Stimulated activated CD4-positive, alpha-beta T cell treated with anti-CD3 and anti-CD28 coated beads, Interleukin-15, amount 100 ng/mL, for 24 hours (primary cell): ENCODE results near the gene ZBTB4.

Experiments used
- DNase-seq: peaks from one replicate; pipeline ENCODE4 v3.0.0-alpha.2; 2020

ZBTB4 gene

DNA sequence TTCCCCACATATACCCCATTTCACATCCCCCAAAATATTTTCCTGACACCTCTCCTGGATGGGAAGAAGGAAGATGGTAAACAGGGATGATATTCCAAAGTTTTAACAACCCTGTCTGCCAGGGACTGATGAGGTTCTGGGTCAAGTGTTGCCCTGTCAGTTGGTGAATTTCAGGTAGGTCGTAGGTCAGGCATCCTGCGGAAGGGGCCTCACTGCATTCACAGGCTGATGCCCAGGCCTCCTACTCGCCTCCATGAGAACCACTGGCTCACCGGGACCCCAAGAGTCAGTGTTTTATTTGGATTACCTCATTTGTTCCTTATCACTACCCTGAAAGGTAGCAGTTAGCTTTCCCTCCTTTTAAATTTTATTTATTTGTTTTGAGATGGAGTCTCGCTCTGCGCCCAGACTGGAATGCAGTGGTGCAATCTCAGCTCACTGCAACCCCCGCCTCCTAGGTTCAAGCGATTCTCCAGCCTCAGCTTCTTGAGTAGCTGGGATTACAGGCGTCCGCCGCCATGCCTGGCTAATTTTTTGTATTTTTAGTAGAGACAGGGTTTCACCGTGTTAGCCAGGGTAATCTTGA is 10.5 kb downstream of the ZBTB4 start:
- no peak for DNase-seq

DNA sequence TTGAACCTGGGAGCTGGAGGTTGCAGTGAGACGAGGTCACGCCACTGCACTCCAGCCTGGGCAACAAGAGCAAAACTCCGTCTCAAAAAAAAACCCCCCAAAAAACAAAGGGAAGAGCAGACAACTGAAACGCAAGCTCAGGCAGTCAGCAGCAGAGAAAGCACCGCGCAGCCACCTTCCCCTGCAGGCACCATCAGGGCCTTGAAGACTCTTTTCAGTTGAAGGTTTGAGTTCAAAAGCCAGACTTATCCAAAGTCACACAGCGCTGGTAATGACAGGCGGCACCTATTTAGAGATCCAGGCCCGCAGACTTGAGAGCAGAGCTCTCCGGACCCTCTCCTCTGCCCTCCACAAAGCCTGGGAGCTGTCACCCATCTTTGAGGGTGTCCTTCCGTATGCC is 11.1 kb downstream of the ZBTB4 start:
- no peak for DNase-seq

DNA sequence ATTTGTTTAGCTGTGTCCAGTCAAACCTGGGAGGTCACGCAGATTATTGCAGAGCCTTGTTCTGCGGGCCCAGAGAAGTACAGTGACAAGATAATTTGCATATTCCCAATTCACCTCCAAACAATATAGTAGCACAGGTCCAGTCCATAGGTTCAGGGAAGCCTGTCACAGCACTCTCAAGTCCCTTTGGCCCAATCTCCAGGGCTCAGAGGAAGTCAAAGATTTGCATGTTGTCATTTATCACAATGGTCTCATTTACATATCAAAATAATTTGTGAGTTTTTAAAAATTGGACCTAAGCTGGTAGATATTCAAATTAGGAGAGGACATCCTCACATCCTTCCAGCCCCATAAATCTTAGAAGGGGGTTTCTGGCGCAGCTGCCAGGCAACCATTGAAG is 11.9 kb downstream of the ZBTB4 start:
- no peak for DNase-seq

DNA sequence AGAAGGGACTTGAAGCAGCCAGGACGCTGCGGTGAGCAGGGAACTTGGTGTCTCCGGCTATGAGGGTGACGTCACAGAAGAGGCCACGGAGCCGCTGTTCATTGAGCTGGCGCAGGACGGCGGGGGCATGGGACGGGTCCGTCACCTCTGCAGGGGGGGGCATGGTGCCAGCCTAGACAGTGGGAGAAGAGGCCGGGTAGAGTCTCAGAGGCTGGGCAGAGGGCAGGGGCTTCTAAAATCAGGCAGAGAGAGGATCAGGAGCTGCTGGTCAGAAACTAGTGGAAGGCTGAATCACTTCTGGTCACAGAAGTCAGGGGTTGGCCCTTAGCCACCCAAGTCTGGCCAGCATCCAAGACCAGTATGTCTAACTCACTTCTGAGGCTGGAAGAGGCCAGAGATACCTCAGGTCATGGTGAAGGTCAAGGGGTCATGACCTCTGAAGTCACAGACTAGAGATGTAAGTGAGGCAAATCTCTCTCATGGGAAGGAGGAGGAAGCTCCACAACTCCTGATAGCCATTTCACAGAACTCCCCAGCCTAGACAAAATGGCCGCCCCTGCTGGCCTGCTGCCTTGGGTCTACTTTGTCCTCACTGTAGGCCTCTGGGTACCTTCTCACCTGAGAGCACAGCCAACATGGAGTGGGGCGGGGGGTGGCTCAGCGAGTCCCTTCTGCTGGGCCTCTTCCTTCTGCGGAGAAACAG is 12.6 kb downstream of the ZBTB4 start:
- DNase-seq: no peak

DNA sequence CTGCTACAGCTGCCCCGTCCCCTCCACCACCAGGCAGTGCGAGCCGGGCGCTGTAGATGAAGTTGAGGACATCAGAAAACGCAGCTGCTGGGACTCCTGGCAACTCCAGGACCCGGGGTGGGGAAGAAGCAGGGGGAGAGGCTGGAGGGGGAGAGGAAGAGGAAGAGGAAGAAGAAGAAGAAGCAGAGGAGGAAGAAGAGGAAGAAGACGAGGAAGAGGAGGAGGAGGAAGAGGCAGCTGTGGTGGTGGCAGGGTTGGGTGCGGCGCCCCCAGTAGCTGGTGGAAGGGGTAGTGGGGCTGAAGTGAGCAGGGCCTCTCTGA is 13.2 kb downstream of the ZBTB4 start:
- DNase-seq: no peak

DNA sequence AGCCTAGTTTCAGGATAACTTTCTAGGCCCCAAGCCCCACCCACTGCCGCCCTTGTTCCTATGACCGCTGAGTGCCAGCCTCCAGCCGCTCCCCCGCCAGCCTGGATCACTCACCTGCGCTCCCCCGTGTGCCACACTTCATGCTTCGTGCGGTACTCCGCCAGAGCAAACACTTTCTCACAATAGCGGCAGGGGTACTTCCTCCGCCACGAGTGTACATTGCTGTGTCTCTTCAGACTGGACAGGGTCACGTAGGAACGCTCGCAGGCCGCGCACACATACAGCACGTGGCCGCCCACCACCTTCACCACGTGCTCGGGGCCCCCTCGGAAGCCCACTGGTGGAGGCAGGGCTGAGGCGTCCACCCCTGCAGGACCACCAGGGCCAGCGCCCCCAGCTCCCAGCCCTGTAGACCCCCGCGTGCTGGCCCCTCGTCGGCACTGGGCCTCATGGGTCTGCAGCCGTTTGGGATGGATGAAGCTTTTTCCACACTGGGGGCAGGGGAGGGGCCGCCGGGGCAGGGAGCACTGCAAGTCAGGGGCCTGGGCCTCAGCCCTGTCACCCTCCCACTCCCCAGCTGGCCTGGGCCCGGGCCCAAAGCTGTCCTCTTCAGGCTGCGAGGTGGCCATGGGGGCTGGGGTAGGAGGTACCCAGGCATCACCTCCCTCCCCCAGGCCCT is 13.7 kb downstream of the ZBTB4 start:
- no peak for DNase-seq

DNA sequence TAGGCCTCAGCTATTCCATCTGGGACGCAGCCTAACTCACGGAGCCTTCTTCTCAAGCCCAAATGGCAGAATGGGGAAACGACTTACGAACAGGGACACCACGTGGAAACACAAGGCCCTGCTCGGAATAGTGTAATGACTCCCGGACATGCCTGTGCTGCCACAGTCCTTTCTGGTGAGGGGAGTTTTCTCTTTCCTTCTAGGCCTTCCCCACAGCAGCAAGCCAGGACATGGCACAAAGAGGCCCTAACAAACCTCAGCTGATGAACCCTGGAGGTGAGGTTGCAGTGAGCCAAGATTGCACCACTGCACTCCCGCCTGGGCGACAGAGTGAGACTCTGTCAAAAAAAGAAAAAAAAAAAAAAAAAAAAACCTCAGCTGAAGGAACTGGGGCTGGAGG is 15.3 kb downstream of the ZBTB4 start:
- no peak for DNase-seq

DNA sequence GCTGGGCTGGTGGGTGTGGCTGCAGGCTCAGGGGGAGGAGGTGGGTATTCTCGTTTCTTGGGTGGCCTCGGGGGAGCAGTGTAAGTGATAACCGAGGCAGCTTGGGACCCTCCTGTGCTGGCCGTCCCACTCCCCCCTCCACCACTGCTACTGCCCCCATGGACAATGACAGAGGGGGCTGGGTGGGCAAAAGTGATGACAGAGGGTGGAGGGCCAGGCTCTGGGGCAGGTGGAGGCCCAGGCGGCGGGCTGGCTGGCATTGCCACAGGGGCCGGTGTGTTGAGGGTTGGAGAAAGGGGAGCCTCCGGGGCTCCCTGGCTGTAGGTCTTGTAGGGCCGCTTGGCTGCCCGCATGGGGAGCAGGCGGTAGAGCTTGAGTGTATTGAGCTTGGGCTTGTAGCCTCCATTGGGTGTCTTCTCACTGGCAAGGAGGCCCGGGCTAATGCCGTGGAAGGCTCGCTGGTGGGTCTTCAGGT is 16.0 kb downstream of the ZBTB4 start:
- no peak for DNase-seq

DNA sequence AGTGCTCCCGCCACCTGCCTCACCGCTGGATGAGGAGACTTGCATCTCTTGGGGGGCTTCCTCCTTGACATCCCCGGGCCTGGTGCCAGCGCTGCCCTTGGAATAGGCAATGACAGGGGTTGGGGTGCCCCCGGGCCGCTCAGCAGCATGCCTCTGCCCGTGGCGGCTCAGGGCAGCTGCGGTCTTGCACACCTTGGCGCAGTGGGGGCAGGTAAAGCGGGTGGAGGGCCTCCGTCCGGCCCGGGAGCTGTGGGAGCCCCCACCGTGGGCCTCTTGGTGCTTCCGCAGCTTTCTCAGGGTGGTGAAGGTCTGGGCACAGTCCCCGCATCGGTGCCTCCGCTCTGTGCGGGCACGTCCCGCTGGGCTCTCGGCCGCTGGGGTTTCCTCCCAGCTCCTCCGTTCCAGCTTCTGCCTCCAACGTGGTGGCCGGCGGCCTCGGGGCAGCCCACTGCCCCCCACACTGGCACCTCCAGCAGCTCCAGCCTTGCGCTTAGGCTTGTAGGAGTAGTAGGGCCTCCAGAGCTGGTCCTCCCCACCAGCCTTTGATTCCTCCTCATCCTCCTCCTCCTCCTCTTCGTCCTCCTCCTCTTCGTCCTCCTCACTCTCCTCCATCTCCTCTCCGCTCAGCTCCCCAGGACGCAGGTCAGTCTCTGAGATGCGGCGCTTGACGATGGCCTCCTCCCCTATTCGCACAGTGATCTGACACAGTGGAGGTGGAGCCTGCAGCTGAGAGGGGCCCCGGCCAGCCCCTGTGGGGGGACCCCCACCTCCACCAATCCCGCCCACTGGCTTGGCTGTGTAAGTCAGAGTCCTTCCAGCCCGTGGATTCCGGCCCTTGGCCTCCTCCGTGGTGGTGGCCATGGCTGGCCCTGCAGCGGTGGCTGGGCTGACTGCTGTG is 16.7 kb downstream of the ZBTB4 start:
- DNase-seq: no peak

DNA sequence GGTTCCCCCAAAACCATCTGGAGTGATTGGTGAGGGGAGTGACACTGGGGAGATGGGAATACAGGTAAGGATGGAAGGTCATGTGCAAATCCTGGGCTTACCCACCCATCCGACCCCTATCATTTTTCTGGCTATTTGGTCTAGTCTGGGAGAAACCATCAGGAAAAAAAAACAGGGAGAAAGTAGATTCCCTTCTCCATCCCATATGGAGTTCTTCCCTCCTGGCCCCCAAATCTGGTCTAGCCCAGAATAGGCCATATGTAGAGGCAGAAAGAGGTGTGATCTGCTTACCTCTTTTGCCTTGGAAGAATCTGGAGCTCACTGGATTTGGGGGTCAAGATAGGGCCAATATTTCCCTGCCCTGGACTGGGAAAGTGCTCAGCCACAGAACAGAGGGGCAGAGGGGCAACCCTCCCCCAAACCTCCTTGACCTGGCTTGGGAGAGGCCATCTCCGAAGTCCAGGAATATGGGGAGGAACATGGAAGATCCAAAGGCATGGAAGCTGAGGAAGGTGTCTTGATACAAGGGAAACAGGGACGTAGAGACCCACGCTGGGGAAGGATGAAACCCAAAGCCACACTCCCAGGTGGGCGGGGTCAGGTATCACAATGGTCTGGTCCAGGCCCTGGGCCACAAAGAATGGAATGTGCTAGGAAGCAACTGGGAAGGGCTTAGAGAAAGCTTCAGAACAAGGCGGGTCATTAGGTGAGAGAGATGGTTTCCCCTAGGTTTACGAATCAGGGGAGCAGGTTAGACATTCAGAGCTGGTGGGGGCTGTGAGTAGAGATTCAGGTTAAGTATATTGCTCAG is 18.4 kb downstream of the ZBTB4 start:
- DNase-seq: no peak

DNA sequence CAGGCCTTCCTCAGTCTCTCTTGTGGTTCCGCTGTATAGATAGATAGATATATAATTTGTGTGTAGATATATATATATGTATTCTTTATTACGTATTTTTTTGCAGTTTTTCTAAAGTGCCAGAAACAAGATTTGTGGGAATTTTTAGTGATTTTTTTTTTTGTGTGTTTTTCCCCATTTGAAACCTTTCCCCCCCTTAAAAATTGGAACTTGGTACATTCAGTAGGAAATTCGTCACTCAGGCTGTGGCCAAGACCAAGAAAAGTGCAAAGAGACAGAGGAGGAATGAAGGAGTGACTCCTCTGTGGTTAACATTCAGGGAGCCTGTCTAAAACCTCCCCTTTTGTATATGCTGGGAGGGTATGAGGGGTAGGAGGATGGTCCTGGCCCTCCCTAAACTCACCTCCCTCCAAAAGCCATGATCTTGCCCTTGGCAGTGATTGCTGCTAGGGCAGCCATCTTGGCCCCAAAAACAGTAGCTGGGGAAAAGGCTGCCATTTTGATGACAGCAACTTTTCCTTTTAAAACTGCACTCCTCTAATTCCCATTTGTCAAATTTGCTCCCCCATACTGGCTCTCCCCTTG is 19.4 kb downstream of the ZBTB4 start:
- DNase-seq: no peak

DNA sequence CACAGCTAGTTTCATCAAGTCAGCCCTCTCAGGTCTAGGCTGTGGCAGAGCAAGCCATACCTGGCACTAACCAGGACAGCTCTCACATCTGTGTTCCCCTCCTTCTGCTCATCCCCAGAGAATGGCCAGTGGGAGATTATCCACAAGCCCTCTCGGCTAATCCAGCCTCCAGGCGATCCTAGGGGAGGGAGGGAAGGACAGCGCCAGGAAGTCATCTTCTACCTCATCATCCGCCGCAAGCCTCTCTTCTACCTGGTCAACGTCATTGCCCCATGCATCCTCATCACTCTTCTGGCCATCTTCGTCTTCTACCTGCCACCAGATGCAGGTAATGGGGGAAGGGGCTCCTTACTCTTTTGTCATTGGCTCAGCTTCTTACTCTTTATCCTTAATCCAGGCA is 31.0 kb downstream of the ZBTB4 start:
- DNase-seq: no peak

DNA sequence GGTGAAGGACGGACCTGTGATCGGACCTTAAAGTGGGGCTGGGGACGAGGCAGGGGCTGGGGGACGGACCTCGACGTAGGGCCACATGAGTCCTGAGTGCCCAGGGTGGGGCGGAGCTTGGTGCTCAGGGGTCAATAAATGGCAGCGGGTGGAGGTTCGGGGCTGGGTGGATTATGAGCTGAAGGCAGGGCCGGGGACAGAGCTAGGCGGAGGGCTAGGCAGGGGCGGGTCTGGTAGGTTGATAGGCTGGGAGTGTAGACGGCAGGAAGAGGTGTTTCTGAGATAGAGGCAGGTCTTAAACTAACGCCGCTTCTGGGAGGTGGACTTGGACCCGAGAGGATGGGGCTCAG is 33.8 kb downstream of the ZBTB4 start:
- DNase-seq: peak; percentile 50

DNA sequence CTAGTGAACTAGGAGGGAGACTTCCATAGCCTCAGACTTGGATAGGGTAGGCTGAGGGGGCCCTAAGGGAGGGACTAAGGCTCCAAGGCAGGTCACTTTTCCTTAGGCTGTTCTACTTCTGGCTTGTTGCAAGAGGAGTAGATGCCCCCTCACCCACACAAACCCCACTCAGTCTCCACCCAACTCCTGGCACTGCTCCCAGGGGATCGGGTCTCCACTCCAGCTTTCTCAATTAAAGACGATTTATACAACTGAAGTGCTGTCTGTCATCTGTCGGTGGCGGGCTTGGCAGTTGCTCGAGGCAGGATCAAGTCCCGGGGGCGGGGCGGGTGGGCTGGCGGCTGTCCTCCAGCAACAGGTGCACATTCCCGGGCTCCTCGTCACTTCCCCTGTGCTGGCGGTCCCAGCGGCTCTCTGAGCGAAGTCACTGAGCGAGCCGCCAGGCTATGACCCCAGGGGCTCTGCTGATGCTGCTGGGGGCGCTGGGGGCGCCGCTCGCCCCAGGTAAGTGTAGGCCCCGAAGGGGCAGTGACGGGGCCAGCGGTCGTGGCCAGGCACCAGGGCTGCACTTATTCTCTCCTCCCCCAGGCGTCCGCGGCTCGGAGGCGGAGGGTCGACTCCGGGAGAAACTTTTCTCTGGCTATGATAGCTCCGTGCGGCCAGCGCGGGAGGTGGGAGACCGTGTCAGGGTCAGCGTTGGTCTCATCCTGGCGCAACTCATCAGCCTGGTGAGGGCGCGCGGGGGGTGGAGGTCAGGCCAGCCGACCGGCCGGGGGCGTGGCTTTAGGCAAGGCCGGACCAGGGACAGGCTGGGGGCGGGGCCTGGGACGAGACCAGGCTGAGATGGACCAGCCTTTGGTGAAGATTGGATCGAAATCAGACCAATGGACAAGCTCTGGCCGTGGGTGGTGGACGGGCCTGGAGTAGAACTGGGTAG is 34.5 kb downstream of the ZBTB4 start, which contains the start of gene CHRNB1:
Gene CHRNB1 (plus strand): TSS at position 380 of the 937 bp plus-strand sequence. CDS start 67 bp downstream, at position 447.
- peak; percentile 26 for DNase-seq

DNA sequence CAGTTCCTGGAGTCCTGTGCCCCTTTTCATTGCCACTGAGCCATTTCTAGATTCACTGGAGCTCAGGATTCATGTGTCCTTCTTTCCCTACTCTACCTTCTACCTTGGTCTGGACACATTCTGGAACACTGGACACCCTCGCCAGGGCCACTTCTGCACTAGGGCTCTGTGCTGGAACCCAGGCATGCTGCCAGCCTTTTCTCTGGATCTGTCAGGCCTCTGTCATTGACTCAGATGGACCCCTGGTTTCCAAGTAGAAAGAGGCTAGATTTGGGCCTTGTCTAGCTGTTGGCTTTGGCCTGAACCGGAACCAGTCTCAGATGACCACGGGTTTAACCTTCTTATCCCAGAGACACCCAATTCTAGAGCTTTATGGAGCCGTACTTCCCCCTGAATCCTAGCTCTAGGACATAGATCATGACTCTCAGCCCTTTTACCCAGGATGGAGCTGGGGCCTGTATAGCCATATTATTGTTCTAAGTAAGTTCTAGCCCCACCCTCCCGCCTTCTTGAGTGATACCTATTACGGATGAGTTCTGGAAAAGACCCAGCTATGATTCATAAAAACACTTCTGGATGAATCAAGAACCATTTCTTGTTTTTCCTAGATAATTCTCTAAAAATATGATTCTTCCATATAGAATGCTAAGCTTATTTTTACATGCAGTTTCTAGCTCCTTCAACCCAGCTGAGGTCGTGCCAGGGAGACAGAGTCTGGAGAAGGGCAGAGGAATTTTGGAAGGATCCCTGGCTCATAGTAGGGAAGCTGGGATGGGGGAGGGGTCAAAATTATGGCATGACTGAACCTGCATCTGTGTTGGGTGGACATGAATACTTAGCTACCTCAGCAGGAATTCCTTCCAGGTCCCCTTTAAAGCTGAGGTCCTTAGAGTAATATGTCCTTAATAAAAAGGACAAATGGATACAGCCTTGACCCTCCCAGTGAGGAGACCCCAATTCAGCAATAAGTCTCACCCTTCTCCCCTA is 35.6 kb downstream of the ZBTB4 start:
- no peak for DNase-seq

DNA sequence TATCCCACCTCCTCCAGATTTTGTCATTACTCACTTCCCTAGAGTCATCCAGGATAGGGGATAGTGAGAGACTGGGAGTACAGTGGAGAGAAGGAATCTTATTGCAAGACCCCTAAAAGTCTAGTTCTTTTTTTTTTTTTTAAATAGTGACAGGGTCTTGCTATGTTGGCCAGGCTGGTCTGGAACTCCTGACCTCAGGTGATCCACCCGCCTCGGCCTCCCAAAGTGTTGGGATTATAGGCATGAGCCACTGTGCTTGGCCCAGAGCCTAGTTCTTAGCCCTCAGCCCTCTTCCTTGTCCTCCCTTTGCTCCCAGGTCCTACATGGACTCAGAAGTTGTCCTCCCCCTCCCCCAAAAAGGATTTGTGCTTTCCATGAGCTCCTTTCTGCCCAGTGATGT is 37.3 kb downstream of the ZBTB4 start:
- no peak for DNase-seq

DNA sequence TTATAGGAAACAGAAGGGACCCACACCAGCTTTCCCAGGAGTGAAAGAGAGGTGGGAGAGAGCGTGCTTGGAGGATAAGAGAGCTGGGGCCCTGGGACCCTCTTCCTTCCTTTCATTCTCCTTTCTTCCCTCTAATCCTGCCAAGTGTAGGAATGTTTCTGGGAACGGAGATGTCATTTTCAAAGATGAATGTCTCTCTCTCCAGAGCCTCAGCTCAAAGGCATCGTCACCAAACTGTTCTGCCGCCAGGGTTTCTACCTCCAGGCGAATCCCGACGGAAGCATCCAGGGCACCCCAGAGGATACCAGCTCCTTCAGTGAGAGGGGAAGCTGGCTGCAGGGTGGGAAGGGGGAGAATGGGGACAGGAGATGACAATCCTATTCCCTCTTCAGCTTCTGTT is 38.2 kb downstream of the ZBTB4 start:
- DNase-seq: no peak

DNA sequence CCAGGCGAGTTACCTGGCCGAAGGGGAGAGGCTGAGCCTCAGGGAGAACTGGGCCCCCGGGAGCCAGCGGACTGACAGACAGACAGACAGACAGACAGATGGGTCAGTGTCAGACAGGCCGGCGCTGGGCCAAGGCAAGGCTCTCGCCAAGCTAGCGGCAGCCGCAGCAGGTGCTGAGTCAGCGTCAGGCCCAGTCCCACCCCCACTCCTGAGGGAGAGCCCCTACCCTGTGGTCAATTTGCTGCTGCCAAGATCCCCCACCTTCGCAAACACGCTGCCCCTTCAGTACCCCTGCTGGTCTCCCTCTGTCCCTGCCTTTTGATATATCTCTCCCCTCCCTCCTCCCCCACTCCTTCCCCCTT is 38.6 kb downstream of the ZBTB4 start:
- DNase-seq: peak; percentile 31

DNA sequence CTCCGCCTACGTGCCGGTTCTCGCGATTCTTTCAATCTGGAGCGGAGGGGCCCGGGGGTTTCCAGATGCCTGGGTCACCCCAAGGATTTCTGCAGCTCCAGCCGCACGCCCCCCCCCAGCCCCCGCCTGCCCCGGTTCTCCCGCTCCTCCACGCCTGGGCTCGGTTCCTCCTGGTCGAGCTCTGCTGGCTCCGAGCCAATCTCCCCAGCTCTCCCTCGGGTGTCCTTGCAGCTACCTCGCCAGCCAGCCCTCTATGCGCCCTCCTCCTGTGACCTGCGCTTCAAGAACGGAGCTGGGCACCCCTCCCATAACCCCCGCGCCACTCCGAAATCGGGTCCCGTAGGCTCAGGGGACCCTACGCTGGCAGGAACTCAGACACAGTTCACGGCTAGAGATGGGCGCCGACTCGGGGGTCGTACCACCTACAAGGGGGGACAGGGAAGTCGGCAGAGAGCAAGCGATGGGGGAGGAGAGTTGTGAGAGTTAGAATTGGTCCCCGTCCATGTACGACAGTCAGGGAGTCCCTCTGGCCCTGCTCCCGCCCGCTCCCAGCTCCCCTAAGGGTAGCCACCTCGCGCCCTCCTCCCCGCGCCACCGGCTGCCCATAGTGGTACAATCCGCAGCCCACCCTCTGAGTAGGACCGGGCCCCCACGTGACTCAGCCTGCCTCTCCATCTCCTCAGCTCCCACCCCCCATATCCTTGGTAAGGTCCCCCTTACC is 39.2 kb downstream of the ZBTB4 start:
- DNase-seq: peak; percentile 61
